Measurements from ENCODE around the gene SLC9A4.

Gene SLC9A4

GRCh38 chr2:102485147-102485785, 12.2 kb downstream of the SLC9A4 start:
- Histone ChIP-seq H3K4me1 (ENCODE audit: insufficient read depth, low read length) (peaks cover 3% of the 10 kb centered on the region), H3K36me3 (ENCODE audit: insufficient read depth, low read depth, low read length) (no peaks in the 10 kb centered on the region), H3K27me3 (ENCODE audit: insufficient read depth, low read length) (no peaks in the 10 kb centered on the region), H3K9ac (ENCODE audit: low read depth, low read length) (no peak overlapping the region), H3K4me3 (ENCODE audit: low read length) (no peak overlapping the region), H3K9me3 (ENCODE audit: insufficient read depth, low read depth, low read length) (no peaks in the 10 kb centered on the region), H3K27ac (ENCODE audit: low read length) (no peak overlapping the region)

GRCh38 chr2:102486941-102487702, 14.1 kb downstream of the SLC9A4 start:
- Histone ChIP-seq H3K27ac (ENCODE audit: low read length) (no peak overlapping the region), H3K4me1 (ENCODE audit: insufficient read depth, low read length) (peaks cover 3% of the 10 kb centered on the region), H3K27me3 (ENCODE audit: insufficient read depth, low read length) (no peaks in the 10 kb centered on the region), H3K4me3 (ENCODE audit: low read length) (no peak overlapping the region), H3K9me3 (ENCODE audit: insufficient read depth, low read depth, low read length) (no peaks in the 10 kb centered on the region), H3K36me3 (ENCODE audit: insufficient read depth, low read depth, low read length) (no peaks in the 10 kb centered on the region), H3K9ac (ENCODE audit: low read depth, low read length) (no peak overlapping the region)

DNA sequence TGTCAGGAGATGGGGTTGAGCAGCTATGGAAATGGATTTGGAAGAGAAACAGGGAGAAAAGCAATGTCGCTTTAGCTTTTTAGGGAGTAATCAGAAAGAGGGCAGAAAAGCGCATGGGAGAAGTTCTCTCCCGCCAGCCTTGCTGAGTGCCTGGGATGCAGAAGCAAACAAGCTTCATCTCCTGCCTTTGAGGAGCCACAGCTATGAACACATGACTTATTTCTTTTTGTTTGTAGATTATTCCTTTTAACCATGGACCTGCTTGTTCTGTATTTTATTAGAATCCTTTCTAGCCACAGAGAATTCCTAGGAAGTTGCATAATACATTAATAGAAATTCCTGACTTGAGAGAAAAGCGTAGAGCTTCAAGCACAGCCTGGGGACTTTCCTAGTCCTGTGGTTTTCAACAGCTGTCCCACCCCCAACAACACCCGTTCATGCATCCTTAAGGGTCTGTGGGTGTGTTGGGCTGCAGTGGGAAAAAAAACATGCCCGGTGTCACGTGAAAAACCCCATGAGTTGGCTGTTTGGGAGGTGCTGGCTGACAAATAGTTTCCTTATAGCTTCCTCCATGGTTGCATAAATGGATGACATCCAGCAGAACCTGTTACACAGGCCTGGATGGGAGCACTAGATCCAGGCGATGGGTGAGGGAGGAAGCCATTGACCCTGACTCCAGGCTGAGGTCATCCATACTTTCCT, 14.9 kb downstream of the SLC9A4 start:
- Histone ChIP-seq H3K9ac (ENCODE audit: low read depth, low read length) (no peak overlapping the region), H3K27me3 (ENCODE audit: insufficient read depth, low read length) (no peaks in the 10 kb centered on the region), H3K4me3 (ENCODE audit: low read length) (no peak overlapping the region), H3K4me1 (ENCODE audit: insufficient read depth, low read length) (peaks cover 3% of the 10 kb centered on the region), H3K36me3 (ENCODE audit: insufficient read depth, low read depth, low read length) (no peaks in the 10 kb centered on the region), H3K27ac (ENCODE audit: low read length) (no peak overlapping the region), H3K9me3 (ENCODE audit: insufficient read depth, low read depth, low read length) (no peaks in the 10 kb centered on the region)

DNA sequence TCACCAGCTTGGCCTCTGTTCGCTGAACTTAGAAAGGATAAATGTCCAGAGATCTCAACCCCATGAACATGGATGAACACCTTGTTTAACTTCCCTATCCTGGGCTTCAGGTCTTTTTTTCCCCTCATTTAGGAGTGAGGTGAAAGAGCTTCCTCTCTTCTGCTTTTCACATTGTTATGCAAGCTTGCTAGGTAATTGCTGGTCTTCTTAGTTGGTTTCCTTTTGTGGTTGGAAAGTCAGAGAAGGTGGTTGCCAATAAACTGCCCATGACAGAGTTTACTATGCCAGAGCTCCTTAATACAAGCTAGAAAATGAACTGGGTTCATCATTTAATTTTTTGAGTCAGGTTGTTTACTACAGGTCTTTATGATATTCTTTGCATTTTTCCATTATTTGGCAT, 16.6 kb downstream of the SLC9A4 start:
- Histone ChIP-seq H3K27ac (ENCODE audit: low read length) (no peak overlapping the region), H3K27me3 (ENCODE audit: insufficient read depth, low read length) (no peaks in the 10 kb centered on the region), H3K9me3 (ENCODE audit: insufficient read depth, low read depth, low read length) (peaks cover 5% of the 10 kb centered on the region; the same call in 1 of the 2 replicates), H3K4me1 (ENCODE audit: insufficient read depth, low read length) (peaks cover 3% of the 10 kb centered on the region), H3K4me3 (ENCODE audit: low read length) (no peak overlapping the region), H3K9ac (ENCODE audit: low read depth, low read length) (no peak overlapping the region), H3K36me3 (ENCODE audit: insufficient read depth, low read depth, low read length) (no peaks in the 10 kb centered on the region)

GRCh38 chr2:102492006-102492405, 19.0 kb downstream of the SLC9A4 start:
- Histone ChIP-seq H3K27me3 (ENCODE audit: insufficient read depth, low read length) (no peaks in the 10 kb centered on the region), H3K36me3 (ENCODE audit: insufficient read depth, low read depth, low read length) (no peaks in the 10 kb centered on the region), H3K27ac (ENCODE audit: low read length) (no peak overlapping the region), H3K4me1 (ENCODE audit: insufficient read depth, low read length) (peaks cover 3% of the 10 kb centered on the region), H3K9me3 (ENCODE audit: insufficient read depth, low read depth, low read length) (peaks cover 5% of the 10 kb centered on the region; the same call in 1 of the 2 replicates), H3K4me3 (ENCODE audit: low read length) (no peak overlapping the region), H3K9ac (ENCODE audit: low read depth, low read length) (no peak overlapping the region)

DNA sequence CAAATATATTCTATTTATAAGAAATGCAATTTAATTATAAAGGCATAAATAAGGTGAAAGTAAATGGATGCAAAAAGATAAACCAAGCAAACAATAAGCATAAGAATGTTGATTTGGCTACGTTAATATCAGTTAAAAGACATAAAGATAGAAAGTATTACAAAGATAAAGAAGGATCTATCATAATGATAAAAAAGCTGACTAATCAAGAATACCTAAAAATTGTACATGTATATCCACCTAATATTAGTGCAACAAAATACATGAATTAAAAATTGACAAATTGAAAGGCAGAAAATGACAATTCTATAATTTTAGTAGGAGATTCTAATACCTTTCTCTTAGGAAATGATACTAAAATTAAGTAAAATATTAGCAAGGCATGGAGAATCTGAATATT, 21.5 kb downstream of the SLC9A4 start:
- Histone ChIP-seq H3K27ac (ENCODE audit: low read length) (no peak overlapping the region), H3K9me3 (ENCODE audit: insufficient read depth, low read depth, low read length) (peaks cover 5% of the 10 kb centered on the region; the same call in 1 of the 2 replicates), H3K9ac (ENCODE audit: low read depth, low read length) (no peak overlapping the region), H3K4me1 (ENCODE audit: insufficient read depth, low read length) (peaks cover 1% of the 10 kb centered on the region; the same call in 1 of the 2 replicates), H3K27me3 (ENCODE audit: insufficient read depth, low read length) (no peaks in the 10 kb centered on the region), H3K4me3 (ENCODE audit: low read length) (no peak overlapping the region), H3K36me3 (ENCODE audit: insufficient read depth, low read depth, low read length) (no peaks in the 10 kb centered on the region)

GRCh38 chr2:102498414-102498813, 25.4 kb downstream of the SLC9A4 start:
- Histone ChIP-seq H3K4me1 (ENCODE audit: insufficient read depth, low read length) (no peaks in the 10 kb centered on the region), H3K36me3 (ENCODE audit: insufficient read depth, low read depth, low read length) (no peaks in the 10 kb centered on the region), H3K9me3 (ENCODE audit: insufficient read depth, low read depth, low read length) (peaks cover 5% of the 10 kb centered on the region; the same call in 1 of the 2 replicates), H3K27ac (ENCODE audit: low read length) (no peak overlapping the region), H3K9ac (ENCODE audit: low read depth, low read length) (no peak overlapping the region), H3K4me3 (ENCODE audit: low read length) (no peak overlapping the region), H3K27me3 (ENCODE audit: insufficient read depth, low read length) (no peaks in the 10 kb centered on the region)

DNA sequence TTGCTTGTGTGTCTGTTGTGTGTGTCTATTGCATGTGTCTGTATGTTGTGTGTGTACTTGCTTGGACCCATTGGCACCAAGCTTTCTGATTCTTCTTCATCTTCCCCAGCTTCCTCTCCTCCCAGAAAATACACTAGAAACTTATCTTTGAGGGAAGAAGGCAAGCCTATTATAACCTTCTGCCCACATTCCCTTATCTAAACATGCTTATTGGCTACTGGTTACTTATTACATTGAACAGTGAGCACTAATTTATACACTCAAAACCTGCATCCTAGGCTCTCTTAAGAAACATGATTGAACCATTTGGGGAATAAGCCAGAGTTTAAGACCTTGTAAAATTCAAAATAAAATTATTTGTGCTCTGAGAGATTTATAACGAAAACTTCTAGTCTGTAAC, 26.5 kb downstream of the SLC9A4 start:
- Histone ChIP-seq H3K4me1 (ENCODE audit: insufficient read depth, low read length) (no peaks in the 10 kb centered on the region), H3K4me3 (ENCODE audit: low read length) (no peak overlapping the region), H3K27me3 (ENCODE audit: insufficient read depth, low read length) (no peaks in the 10 kb centered on the region), H3K9me3 (ENCODE audit: insufficient read depth, low read depth, low read length) (no peaks in the 10 kb centered on the region), H3K9ac (ENCODE audit: low read depth, low read length) (no peak overlapping the region), H3K27ac (ENCODE audit: low read length) (no peak overlapping the region), H3K36me3 (ENCODE audit: insufficient read depth, low read depth, low read length) (no peaks in the 10 kb centered on the region)

DNA sequence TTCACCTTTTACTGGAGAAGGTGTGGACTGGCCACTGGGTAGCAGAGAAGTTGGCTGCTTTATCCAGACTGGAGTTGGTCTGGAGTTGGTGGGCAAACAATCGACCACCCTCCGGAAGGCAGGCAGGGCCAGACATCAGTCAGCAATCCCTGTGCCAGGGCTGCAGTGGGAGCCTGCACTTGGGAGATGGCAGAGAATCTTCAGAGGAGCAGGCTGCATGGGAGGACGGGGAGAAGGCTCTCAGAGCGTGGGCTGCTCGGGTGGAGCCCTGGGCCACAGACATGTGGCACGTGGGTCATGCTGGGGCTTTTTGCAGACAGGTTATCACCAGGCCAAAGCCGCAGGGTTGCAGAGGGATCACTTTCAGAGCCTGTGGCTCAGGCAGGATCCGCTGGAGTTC, 29.6 kb downstream of the SLC9A4 start:
- H3K9me3 ChIP-seq (ENCODE audit: insufficient read depth, low read depth, low read length) = no peaks in the 10 kb centered on the region
- H3K4me3 ChIP-seq (ENCODE audit: low read length) = no peak overlapping the region
- H3K9ac ChIP-seq (ENCODE audit: low read depth, low read length) = no peak overlapping the region
- no peaks in the 10 kb centered on the region for H3K36me3 ChIP-seq (ENCODE audit: insufficient read depth, low read depth, low read length)
- no peaks in the 10 kb centered on the region for H3K27me3 ChIP-seq (ENCODE audit: insufficient read depth, low read length)
- no peak overlapping the region for H3K27ac ChIP-seq (ENCODE audit: low read length)
- H3K4me1 ChIP-seq (ENCODE audit: insufficient read depth, low read length) = no peaks in the 10 kb centered on the region

- Histone ChIP-seq H3K4me3 (ENCODE audit: low read length) (no peak overlapping the region), H3K9ac (ENCODE audit: low read depth, low read length) (no peak overlapping the region), H3K36me3 (ENCODE audit: insufficient read depth, low read depth, low read length) (no peaks in the 10 kb centered on the region), H3K27me3 (ENCODE audit: insufficient read depth, low read length) (no peaks in the 10 kb centered on the region), H3K9me3 (ENCODE audit: insufficient read depth, low read depth, low read length) (0 out of 2 replicates have a peak, but pooled peaks cover 2% of the 10 kb centered on the region), H3K4me1 (ENCODE audit: insufficient read depth, low read length) (no peaks in the 10 kb centered on the region), H3K27ac (ENCODE audit: low read length) (no peak overlapping the region)
Measured at GRCh38 chr2:102504833-102505232, 31.8 kb downstream of the SLC9A4 start.

GRCh38 chr2:102505290-102505689, 32.3 kb downstream of the SLC9A4 start:
- Histone ChIP-seq H3K9ac (ENCODE audit: low read depth, low read length) (no peak overlapping the region), H3K36me3 (ENCODE audit: insufficient read depth, low read depth, low read length) (no peaks in the 10 kb centered on the region), H3K4me1 (ENCODE audit: insufficient read depth, low read length) (no peaks in the 10 kb centered on the region), H3K27ac (ENCODE audit: low read length) (no peak overlapping the region), H3K9me3 (ENCODE audit: insufficient read depth, low read depth, low read length) (0 out of 2 replicates have a peak, but pooled peaks cover 2% of the 10 kb centered on the region), H3K27me3 (ENCODE audit: insufficient read depth, low read length) (no peaks in the 10 kb centered on the region), H3K4me3 (ENCODE audit: low read length) (no peak overlapping the region; the same call in 1 of the 2 replicates)

All from iPS-20b (cell line).